K562 (cell line): ENCODE measurements around the gene PIM3. TPM values are rescaled to one million over a fixed set of nuclear protein-coding genes. Genes with fewer than 3 reads are reported as not detected.
A peak's percentile ranks its signal among the peaks of the same experiment; 100 is the strongest.

Experiments used
- BHLHE40 ChIP-seq: IDR thresholded peaks from 2 replicates; pipeline ENCODE4 v1.6.1; 2011; ENCODE audit warnings: low read length, improper control_type of control experiment
- CCNT2 ChIP-seq: IDR thresholded peaks from 2 replicates; pipeline ENCODE4 v1.6.1; 2011; ENCODE audit warnings: borderline replicate concordance, low read depth, mild to moderate bottlenecking, moderate library complexity, mixed read lengths, low read length; ENCODE audit not compliant: insufficient read length; ENCODE audit errors: extremely low read depth
- GABPB2 ChIP-seq: fragments of 250-450 bp; sonication (Bioruptor Pico); conservative IDR thresholded peaks from 2 replicates; pipeline ENCODE4 v1.5.1; 2021; ENCODE audit warnings: mild to moderate bottlenecking
- MTA2 ChIP-seq: fragments of 450-650 bp; IDR thresholded peaks from 2 replicates; pipeline ENCODE4 v1.6.1; 2016; ENCODE audit warnings: low read depth
- NFE2 ChIP-seq: IDR thresholded peaks from 2 replicates; pipeline ENCODE4 v1.6.1; 2014; ENCODE audit warnings: antibody characterized with exemption, low read depth
- NFE2L1 ChIP-seq: fragments of 450-650 bp; IDR thresholded peaks from 2 replicates; pipeline ENCODE4 v1.6.1; 2016; ENCODE audit warnings: missing genetic modification characterization, low read depth, mild to moderate bottlenecking, missing compliant biosample characterization, moderate library complexity, borderline replicate concordance
- PPARD ChIP-seq: fragments of 250-450 bp; sonication (Bioruptor Pico); IDR thresholded peaks from 2 replicates; pipeline ENCODE4 v1.8.0; 2022; ENCODE audit warnings: inconsistent platforms, mild to moderate bottlenecking, moderate library complexity
- PTTG1 ChIP-seq: fragments of 450-650 bp; IDR thresholded peaks from 2 replicates; pipeline ENCODE4 v1.6.1; 2016; ENCODE audit warnings: low read depth, mild to moderate bottlenecking, missing genetic modification characterization, missing compliant biosample characterization
- SAP30 ChIP-seq: fragments of 200-600 bp; sonication (generic); IDR thresholded peaks from 2 replicates; pipeline ENCODE4 v1.6.1; 2012; ENCODE audit warnings: borderline replicate concordance, low read depth, mild to moderate bottlenecking, moderate library complexity, low read length, control low read depth, inconsistent platforms; ENCODE audit not compliant: insufficient read depth, poor library complexity, severe bottlenecking
- ZNF3 ChIP-seq: fragments of 250-450 bp; sonication (Bioruptor Pico); IDR thresholded peaks from 2 replicates; pipeline ENCODE4 v1.5.0; 2021; ENCODE audit warnings: mild to moderate bottlenecking, moderate library complexity
- ZNF41 ChIP-seq: fragments of 250-450 bp; sonication (Bioruptor Pico); conservative IDR thresholded peaks from 2 replicates; pipeline ENCODE4 v1.4.0; 2020; ENCODE audit warnings: mild to moderate bottlenecking
- ZNF561 ChIP-seq: fragments of 450-650 bp; formaldehyde crosslinking; conservative IDR thresholded peaks from 2 replicates; pipeline ENCODE4 v1.4.0; 2020; ENCODE audit warnings: mild to moderate bottlenecking, moderate library complexity
- polyA plus RNA-seq, 8 experiments: library from polyadenylated mRNA; depleted of rRNA in 4 of 8; stranded (reverse) in 5 of 8; unstranded in 3 of 8; fragments of >200 nt; fragmentation: Nextera tagmentation in 2 of 8; fragmentation: Illumina TruSeq in 1 of 8; extraction: Ambion mirVana in 2 of 8; extraction: Trizol in 1 of 8; gene quantifications; 2 replicates each; pipeline versions ENCODE4 v1.2.1 to v1.2.3, GENCODE V29; 2011 to 2014; ENCODE audit warnings: inconsistent platforms in 1 of 8, missing spikeins in 1 of 8
- total RNA-seq, 7 experiments: library from RNA; depleted of rRNA in 6 of 7; stranded (reverse); fragments of >200 nt in 6 of 7; fragmentation: Illumina TruSeq in 2 of 7; extraction: Trizol in 2 of 7; gene quantifications; 2 replicates each; pipeline versions ENCODE4 v1.2.1 to v1.2.3, GENCODE V29; 2011 to 2021; ENCODE audit warnings: low replicate concordance in 1 of 7
- TF ChIP-seq, protein P1 (sequence below): fragments of 450-650 bp; IDR thresholded peaks from 2 replicates; pipeline ENCODE4 v1.6.1; 2016; ENCODE audit warnings: mild to moderate bottlenecking, moderate library complexity
- TF ChIP-seq, protein P2 (sequence below): fragments of 250-450 bp; sonication (Bioruptor Pico); IDR thresholded peaks from 2 replicates; pipeline ENCODE4 v1.5.0; 2020; ENCODE audit warnings: mild to moderate bottlenecking, borderline replicate concordance

The PIM3 gene
- total and polyA plus RNA-seq, 9 of the 15 experiments (the other 6 are each of a cell fraction or from before 2014, with no cell fraction given) = 0.24 to 40.5 (median 5.3) TPM

DNA sequence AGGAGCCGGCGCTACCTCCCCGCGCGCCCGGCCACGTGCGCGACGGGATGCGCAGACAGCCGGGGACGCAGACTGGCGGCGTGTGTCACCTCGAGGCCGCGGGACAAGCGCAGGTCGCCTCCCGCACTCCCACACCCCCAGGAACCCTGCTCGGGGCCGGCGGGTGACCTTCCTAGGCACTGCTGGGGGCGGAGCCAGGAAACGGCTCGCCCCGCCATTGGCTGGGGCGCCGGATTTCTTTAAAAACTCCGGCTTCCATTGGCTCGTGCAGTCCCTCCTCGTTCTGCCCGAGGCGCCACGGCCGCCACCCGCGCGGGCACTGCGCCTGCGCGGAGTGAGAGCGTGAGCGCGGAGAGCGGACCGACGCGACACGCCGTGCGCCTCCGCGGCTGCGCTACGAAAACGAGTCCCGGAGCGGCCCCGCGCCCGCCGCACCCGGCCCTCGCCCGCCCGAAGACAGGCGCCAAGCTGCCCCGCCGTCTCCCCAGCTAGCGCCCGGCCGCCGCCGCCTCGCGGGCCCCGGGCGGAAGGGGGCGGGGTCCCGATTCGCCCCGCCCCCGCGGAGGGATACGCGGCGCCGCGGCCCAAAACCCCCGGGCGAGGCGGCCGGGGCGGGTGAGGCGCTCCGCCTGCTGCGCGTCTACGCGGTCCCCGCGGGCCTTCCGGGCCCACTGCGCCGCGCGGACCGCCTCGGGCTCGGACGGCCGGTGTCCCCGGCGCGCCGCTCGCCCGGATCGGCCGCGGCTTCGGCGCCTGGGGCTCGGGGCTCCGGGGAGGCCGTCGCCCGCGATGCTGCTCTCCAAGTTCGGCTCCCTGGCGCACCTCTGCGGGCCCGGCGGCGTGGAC is at the start of gene PIM3 (continued):
- TF ChIP-seq, protein P1, sequence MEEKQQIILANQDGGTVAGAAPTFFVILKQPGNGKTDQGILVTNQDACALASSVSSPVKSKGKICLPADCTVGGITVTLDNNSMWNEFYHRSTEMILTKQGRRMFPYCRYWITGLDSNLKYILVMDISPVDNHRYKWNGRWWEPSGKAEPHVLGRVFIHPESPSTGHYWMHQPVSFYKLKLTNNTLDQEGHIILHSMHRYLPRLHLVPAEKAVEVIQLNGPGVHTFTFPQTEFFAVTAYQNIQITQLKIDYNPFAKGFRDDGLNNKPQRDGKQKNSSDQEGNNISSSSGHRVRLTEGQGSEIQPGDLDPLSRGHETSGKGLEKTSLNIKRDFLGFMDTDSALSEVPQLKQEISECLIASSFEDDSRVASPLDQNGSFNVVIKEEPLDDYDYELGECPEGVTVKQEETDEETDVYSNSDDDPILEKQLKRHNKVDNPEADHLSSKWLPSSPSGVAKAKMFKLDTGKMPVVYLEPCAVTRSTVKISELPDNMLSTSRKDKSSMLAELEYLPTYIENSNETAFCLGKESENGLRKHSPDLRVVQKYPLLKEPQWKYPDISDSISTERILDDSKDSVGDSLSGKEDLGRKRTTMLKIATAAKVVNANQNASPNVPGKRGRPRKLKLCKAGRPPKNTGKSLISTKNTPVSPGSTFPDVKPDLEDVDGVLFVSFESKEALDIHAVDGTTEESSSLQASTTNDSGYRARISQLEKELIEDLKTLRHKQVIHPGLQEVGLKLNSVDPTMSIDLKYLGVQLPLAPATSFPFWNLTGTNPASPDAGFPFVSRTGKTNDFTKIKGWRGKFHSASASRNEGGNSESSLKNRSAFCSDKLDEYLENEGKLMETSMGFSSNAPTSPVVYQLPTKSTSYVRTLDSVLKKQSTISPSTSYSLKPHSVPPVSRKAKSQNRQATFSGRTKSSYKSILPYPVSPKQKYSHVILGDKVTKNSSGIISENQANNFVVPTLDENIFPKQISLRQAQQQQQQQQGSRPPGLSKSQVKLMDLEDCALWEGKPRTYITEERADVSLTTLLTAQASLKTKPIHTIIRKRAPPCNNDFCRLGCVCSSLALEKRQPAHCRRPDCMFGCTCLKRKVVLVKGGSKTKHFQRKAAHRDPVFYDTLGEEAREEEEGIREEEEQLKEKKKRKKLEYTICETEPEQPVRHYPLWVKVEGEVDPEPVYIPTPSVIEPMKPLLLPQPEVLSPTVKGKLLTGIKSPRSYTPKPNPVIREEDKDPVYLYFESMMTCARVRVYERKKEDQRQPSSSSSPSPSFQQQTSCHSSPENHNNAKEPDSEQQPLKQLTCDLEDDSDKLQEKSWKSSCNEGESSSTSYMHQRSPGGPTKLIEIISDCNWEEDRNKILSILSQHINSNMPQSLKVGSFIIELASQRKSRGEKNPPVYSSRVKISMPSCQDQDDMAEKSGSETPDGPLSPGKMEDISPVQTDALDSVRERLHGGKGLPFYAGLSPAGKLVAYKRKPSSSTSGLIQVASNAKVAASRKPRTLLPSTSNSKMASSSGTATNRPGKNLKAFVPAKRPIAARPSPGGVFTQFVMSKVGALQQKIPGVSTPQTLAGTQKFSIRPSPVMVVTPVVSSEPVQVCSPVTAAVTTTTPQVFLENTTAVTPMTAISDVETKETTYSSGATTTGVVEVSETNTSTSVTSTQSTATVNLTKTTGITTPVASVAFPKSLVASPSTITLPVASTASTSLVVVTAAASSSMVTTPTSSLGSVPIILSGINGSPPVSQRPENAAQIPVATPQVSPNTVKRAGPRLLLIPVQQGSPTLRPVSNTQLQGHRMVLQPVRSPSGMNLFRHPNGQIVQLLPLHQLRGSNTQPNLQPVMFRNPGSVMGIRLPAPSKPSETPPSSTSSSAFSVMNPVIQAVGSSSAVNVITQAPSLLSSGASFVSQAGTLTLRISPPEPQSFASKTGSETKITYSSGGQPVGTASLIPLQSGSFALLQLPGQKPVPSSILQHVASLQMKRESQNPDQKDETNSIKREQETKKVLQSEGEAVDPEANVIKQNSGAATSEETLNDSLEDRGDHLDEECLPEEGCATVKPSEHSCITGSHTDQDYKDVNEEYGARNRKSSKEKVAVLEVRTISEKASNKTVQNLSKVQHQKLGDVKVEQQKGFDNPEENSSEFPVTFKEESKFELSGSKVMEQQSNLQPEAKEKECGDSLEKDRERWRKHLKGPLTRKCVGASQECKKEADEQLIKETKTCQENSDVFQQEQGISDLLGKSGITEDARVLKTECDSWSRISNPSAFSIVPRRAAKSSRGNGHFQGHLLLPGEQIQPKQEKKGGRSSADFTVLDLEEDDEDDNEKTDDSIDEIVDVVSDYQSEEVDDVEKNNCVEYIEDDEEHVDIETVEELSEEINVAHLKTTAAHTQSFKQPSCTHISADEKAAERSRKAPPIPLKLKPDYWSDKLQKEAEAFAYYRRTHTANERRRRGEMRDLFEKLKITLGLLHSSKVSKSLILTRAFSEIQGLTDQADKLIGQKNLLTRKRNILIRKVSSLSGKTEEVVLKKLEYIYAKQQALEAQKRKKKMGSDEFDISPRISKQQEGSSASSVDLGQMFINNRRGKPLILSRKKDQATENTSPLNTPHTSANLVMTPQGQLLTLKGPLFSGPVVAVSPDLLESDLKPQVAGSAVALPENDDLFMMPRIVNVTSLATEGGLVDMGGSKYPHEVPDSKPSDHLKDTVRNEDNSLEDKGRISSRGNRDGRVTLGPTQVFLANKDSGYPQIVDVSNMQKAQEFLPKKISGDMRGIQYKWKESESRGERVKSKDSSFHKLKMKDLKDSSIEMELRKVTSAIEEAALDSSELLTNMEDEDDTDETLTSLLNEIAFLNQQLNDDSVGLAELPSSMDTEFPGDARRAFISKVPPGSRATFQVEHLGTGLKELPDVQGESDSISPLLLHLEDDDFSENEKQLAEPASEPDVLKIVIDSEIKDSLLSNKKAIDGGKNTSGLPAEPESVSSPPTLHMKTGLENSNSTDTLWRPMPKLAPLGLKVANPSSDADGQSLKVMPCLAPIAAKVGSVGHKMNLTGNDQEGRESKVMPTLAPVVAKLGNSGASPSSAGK = peak; percentile 90; the same call in 1 of the 2 replicates
- no peak for TF ChIP-seq ZNF41 (CRISPR knock-in tag)
- TF ChIP-seq GABPB2 (CRISPR knock-in tag) = no peak
- TF ChIP-seq SAP30 = no peak
- TF ChIP-seq PPARD (CRISPR knock-in tag) = no peak
- TF ChIP-seq BHLHE40 = peak; percentile 77
- peak; percentile 65 for TF ChIP-seq CCNT2
- no peak for TF ChIP-seq ZNF561 (CRISPR knock-in tag)
- TF ChIP-seq NFE2 = no peak
- TF ChIP-seq ZNF3 (CRISPR knock-in tag) = no peak
- TF ChIP-seq PTTG1 (tag) = no peak
- TF ChIP-seq MTA2 = no peak
- TF ChIP-seq, protein P2, sequence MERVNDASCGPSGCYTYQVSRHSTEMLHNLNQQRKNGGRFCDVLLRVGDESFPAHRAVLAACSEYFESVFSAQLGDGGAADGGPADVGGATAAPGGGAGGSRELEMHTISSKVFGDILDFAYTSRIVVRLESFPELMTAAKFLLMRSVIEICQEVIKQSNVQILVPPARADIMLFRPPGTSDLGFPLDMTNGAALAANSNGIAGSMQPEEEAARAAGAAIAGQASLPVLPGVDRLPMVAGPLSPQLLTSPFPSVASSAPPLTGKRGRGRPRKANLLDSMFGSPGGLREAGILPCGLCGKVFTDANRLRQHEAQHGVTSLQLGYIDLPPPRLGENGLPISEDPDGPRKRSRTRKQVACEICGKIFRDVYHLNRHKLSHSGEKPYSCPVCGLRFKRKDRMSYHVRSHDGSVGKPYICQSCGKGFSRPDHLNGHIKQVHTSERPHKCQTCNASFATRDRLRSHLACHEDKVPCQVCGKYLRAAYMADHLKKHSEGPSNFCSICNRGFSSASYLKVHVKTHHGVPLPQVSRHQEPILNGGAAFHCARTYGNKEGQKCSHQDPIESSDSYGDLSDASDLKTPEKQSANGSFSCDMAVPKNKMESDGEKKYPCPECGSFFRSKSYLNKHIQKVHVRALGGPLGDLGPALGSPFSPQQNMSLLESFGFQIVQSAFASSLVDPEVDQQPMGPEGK (CRISPR knock-in tag) = no peak
- no peak for TF ChIP-seq NFE2L1 (tag)
